ENCODE measurements around the gene ELFN2.

GRCh38 chr22:37455896-37456295 lies 28.6 kb upstream of the ELFN2 start:
- TF ChIP-seq CTCF (conservative IDR thresholded peaks at IDR 0.05; ENCODE audit: low read length) (no peak), EZH2phosphoT487 (IDR thresholded peaks at IDR 0.05; ENCODE audit: borderline replicate concordance, low read depth, low read length) (no peak)

Data from OCI-LY7 (cell line).